Rectal smooth muscle tissue (tissue), 1 donor: ENCODE results near the gene ASCC3.

Experiments used
- H3K27ac ChIP-seq: one replicate; pipeline ENCODE4 v1.7.0; 2013; ENCODE audit warnings: low read depth, low read length, inconsistent platforms
- H3K27me3 ChIP-seq: one replicate; pipeline ENCODE4 v1.7.0; 2013; ENCODE audit warnings: low read length; ENCODE audit not compliant: control insufficient read depth, insufficient read depth
- H3K36me3 ChIP-seq: one replicate; pipeline ENCODE4 v1.7.0; 2013; ENCODE audit warnings: low read length; ENCODE audit not compliant: control insufficient read depth, insufficient read depth
- H3K4me1 ChIP-seq: one replicate; pipeline ENCODE4 v1.7.0; 2013; ENCODE audit warnings: low read length; ENCODE audit not compliant: control insufficient read depth, insufficient read depth
- H3K4me3 ChIP-seq: one replicate; pipeline ENCODE4 v1.7.0; 2013; ENCODE audit warnings: low read length
- H3K9ac ChIP-seq: one replicate; pipeline ENCODE4 v1.7.0; 2013; ENCODE audit warnings: low read length

ASCC3 gene

GRCh38 chr6:100695445-100695844 is 185.7 kb downstream of the ASCC3 start:
- Histone ChIP-seq H3K27ac (no peak overlapping the region), H3K36me3 (no peaks in the 10 kb centered on the region), H3K4me1 (no peaks in the 10 kb centered on the region), H3K9ac (no peak overlapping the region), H3K4me3 (no peak overlapping the region), H3K27me3 (no peaks in the 10 kb centered on the region)

GRCh38 chr6:100693249-100693927 is 187.7 kb downstream of the ASCC3 start:
- H3K9ac ChIP-seq = no peak overlapping the region
- no peak overlapping the region for H3K27ac ChIP-seq
- no peak overlapping the region for H3K4me3 ChIP-seq
- no peaks in the 10 kb centered on the region for H3K27me3 ChIP-seq
- no peaks in the 10 kb centered on the region for H3K4me1 ChIP-seq
- H3K36me3 ChIP-seq = no peaks in the 10 kb centered on the region

GRCh38 chr6:100691972-100692371 is 189.2 kb downstream of the ASCC3 start:
- no peaks in the 10 kb centered on the region for H3K27me3 ChIP-seq
- H3K36me3 ChIP-seq = no peaks in the 10 kb centered on the region
- H3K27ac ChIP-seq = no peak overlapping the region

GRCh38 chr6:100686216-100686615 is 194.9 kb downstream of the ASCC3 start:
- Histone ChIP-seq H3K36me3 (no peaks in the 10 kb centered on the region), H3K27ac (no peak overlapping the region), H3K4me1 (no peaks in the 10 kb centered on the region), H3K9ac (no peak overlapping the region), H3K4me3 (no peak overlapping the region), H3K27me3 (no peaks in the 10 kb centered on the region)

More at GRCh38 chr6:100691972-100692371, 189.2 kb downstream of the ASCC3 start:
- Histone ChIP-seq H3K4me1 (no peaks in the 10 kb centered on the region), H3K4me3 (no peak overlapping the region), H3K9ac (no peak overlapping the region)

GRCh38 chr6:100685747-100686146 is 195.4 kb downstream of the ASCC3 start:
- Histone ChIP-seq H3K36me3 (no peaks in the 10 kb centered on the region), H3K27ac (no peak overlapping the region), H3K9ac (no peak overlapping the region), H3K27me3 (no peaks in the 10 kb centered on the region), H3K4me3 (no peak overlapping the region), H3K4me1 (no peaks in the 10 kb centered on the region)

GRCh38 chr6:100680163-100680562 is 201.0 kb downstream of the ASCC3 start:
- Histone ChIP-seq H3K4me1 (no peaks in the 10 kb centered on the region), H3K4me3 (no peak overlapping the region), H3K36me3 (no peaks in the 10 kb centered on the region), H3K9ac (no peak overlapping the region), H3K27me3 (no peaks in the 10 kb centered on the region), H3K27ac (no peak overlapping the region)

GRCh38 chr6:100678027-100678426 is 203.1 kb downstream of the ASCC3 start:
- no peaks in the 10 kb centered on the region for H3K4me1 ChIP-seq
- no peaks in the 10 kb centered on the region for H3K27me3 ChIP-seq
- H3K36me3 ChIP-seq = no peaks in the 10 kb centered on the region
- no peak overlapping the region for H3K4me3 ChIP-seq
- H3K27ac ChIP-seq = no peak overlapping the region
- no peak overlapping the region for H3K9ac ChIP-seq

- no peaks in the 10 kb centered on the region for H3K27me3 ChIP-seq
- H3K36me3 ChIP-seq = no peaks in the 10 kb centered on the region
- H3K4me1 ChIP-seq = no peaks in the 10 kb centered on the region
Measured at GRCh38 chr6:100677240-100677639, 203.9 kb downstream of the ASCC3 start.

GRCh38 chr6:100673641-100674040 is 207.5 kb downstream of the ASCC3 start:
- H3K27ac ChIP-seq = no peak overlapping the region
- H3K4me3 ChIP-seq = no peak overlapping the region
- H3K4me1 ChIP-seq = no peaks in the 10 kb centered on the region
- H3K9ac ChIP-seq = no peak overlapping the region
- H3K36me3 ChIP-seq = no peaks in the 10 kb centered on the region
- H3K27me3 ChIP-seq = no peaks in the 10 kb centered on the region

More at GRCh38 chr6:100677240-100677639, 203.9 kb downstream of the ASCC3 start:
- Histone ChIP-seq H3K27ac (no peak overlapping the region), H3K4me3 (no peak overlapping the region), H3K9ac (no peak overlapping the region)

GRCh38 chr6:100671740-100672139 is 209.4 kb downstream of the ASCC3 start:
- H3K27ac ChIP-seq = no peak overlapping the region
- no peak overlapping the region for H3K9ac ChIP-seq
- H3K4me1 ChIP-seq = no peaks in the 10 kb centered on the region
- no peaks in the 10 kb centered on the region for H3K27me3 ChIP-seq
- no peak overlapping the region for H3K4me3 ChIP-seq
- H3K36me3 ChIP-seq = no peaks in the 10 kb centered on the region

- Histone ChIP-seq H3K4me1 (no peaks in the 10 kb centered on the region), H3K4me3 (no peak overlapping the region), H3K27me3 (no peaks in the 10 kb centered on the region), H3K27ac (no peak overlapping the region), H3K36me3 (no peaks in the 10 kb centered on the region), H3K9ac (no peak overlapping the region)
Measured at GRCh38 chr6:100670056-100670455, 211.1 kb downstream of the ASCC3 start.

GRCh38 chr6:100665041-100665380 is 216.1 kb downstream of the ASCC3 start:
- H3K9ac ChIP-seq = no peak overlapping the region
- no peaks in the 10 kb centered on the region for H3K36me3 ChIP-seq
- H3K4me3 ChIP-seq = no peak overlapping the region
- H3K4me1 ChIP-seq = no peaks in the 10 kb centered on the region
- no peak overlapping the region for H3K27ac ChIP-seq
- no peaks in the 10 kb centered on the region for H3K27me3 ChIP-seq

- Histone ChIP-seq H3K4me1 (no peaks in the 10 kb centered on the region), H3K4me3 (no peak overlapping the region), H3K36me3 (no peaks in the 10 kb centered on the region), H3K27ac (no peak overlapping the region), H3K27me3 (no peaks in the 10 kb centered on the region), H3K9ac (no peak overlapping the region)
Measured at GRCh38 chr6:100664274-100665040, 216.7 kb downstream of the ASCC3 start.
